Liver (tissue), 9 donors: ENCODE data around the gene TFDP2. TPM values are rescaled to one million over a fixed set of nuclear protein-coding genes. Genes with fewer than 3 reads are reported as not detected.

Experiments
- DNase-seq: peaks from one replicate; pipeline ENCODE4 v3.0.0-alpha.2; 2017; ENCODE audit warnings: low spot score
- H3K27ac ChIP-seq, 2 donors: one replicate each; pipeline ENCODE4 v1.7.0; 2013; ENCODE audit warnings: inconsistent platforms in 2 of 2, low read length in 2 of 2, control low read depth in 1 of 2, low read depth in 1 of 2, mild to moderate bottlenecking in 1 of 2
- H3K27me3 ChIP-seq, 4 donors: one replicate each; pipeline versions ENCODE4 v1.6.1 to v1.7.0; 2013; ENCODE audit warnings: low read length in 3 of 4, inconsistent platforms in 1 of 4, mild to moderate bottlenecking in 1 of 4, moderate library complexity in 1 of 4; ENCODE audit not compliant: control insufficient read depth in 4 of 4, insufficient read depth in 4 of 4
- H3K36me3 ChIP-seq, 4 donors: one replicate each; pipeline versions ENCODE4 v1.6.1 to v1.7.0; 2013; ENCODE audit warnings: low read length in 3 of 4, mild to moderate bottlenecking in 3 of 4, low read depth in 1 of 4, moderate library complexity in 1 of 4; ENCODE audit not compliant: control insufficient read depth in 4 of 4, insufficient read depth in 3 of 4
- H3K4me1 ChIP-seq, 4 donors: one replicate each; pipeline versions ENCODE4 v1.6.1 to v1.7.0; 2013; ENCODE audit warnings: low read length in 3 of 4, mild to moderate bottlenecking in 3 of 4, moderate library complexity in 1 of 4; ENCODE audit not compliant: control insufficient read depth in 4 of 4, insufficient read depth in 4 of 4
- H3K4me3 ChIP-seq, 3 donors: one replicate each; pipeline versions ENCODE4 v1.6.1 to v1.7.0; 2013; ENCODE audit warnings: low read length in 3 of 3, control low read depth in 1 of 3, low read depth in 1 of 3, mild to moderate bottlenecking in 1 of 3
- H3K9ac ChIP-seq, 2 donors: one replicate each; pipeline ENCODE4 v1.7.0; 2013; ENCODE audit warnings: low read length in 2 of 2, mild to moderate bottlenecking in 2 of 2, moderate library complexity in 2 of 2, control low read depth in 1 of 2, low read depth in 1 of 2
- H3K9me3 ChIP-seq, 4 donors: one replicate each; pipeline versions ENCODE4 v1.6.1 to v1.7.0; 2013; ENCODE audit warnings: low read length in 3 of 4; ENCODE audit not compliant: control insufficient read depth in 4 of 4
- EGR1 ChIP-seq, 2 donors: IDR thresholded peaks; 2 replicates each; pipeline ENCODE4 v1.6.1; 2016 to 2018; ENCODE audit warnings: antibody characterized with exemption in 2 of 2, low read depth in 2 of 2
- FOXA1 ChIP-seq: IDR thresholded peaks from 2 replicates; pipeline ENCODE4 v1.6.1; 2016; ENCODE audit warnings: antibody characterized with exemption
- FOXA2 ChIP-seq: IDR thresholded peaks from 2 replicates; pipeline ENCODE4 v1.6.1; 2016; ENCODE audit warnings: antibody characterized with exemption
- GABPA ChIP-seq, 2 donors: IDR thresholded peaks in 1 of 2; conservative IDR thresholded peaks in 1 of 2; 2 replicates each; pipeline ENCODE4 v1.6.1; 2016; ENCODE audit warnings: antibody characterized with exemption in 2 of 2, mild to moderate bottlenecking in 1 of 2, moderate library complexity in 1 of 2
- HNF4A ChIP-seq, 2 donors: conservative IDR thresholded peaks; 2 replicates each; pipeline ENCODE4 v1.6.1; 2016; ENCODE audit warnings: antibody characterized with exemption in 2 of 2, mild to moderate bottlenecking in 2 of 2
- HNF4G ChIP-seq: IDR thresholded peaks from 2 replicates; pipeline ENCODE4 v1.6.1; 2016; ENCODE audit warnings: antibody characterized with exemption
- JUND ChIP-seq, 2 donors: IDR thresholded peaks; 2 replicates each; pipeline ENCODE4 v1.6.1; 2016; ENCODE audit warnings: antibody characterized with exemption in 2 of 2
- RAD21 ChIP-seq, 2 donors: IDR thresholded peaks; 2 replicates each; pipeline ENCODE4 v1.6.1; 2016; ENCODE audit warnings: antibody characterized with exemption in 2 of 2, mild to moderate bottlenecking in 2 of 2
- RXRA ChIP-seq, 2 donors: IDR thresholded peaks; 2 replicates each; pipeline ENCODE4 v1.6.1; 2017 to 2018; ENCODE audit warnings: antibody characterized with exemption in 2 of 2, mild to moderate bottlenecking in 1 of 2
- SP1 ChIP-seq: IDR thresholded peaks from 2 replicates; pipeline ENCODE4 v1.6.1; 2018; ENCODE audit warnings: antibody characterized with exemption, mild to moderate bottlenecking
- YY1 ChIP-seq: IDR thresholded peaks from 2 replicates; pipeline ENCODE4 v1.6.1; 2016; ENCODE audit warnings: antibody characterized with exemption, mild to moderate bottlenecking
- WGBS: extraction: QIAGEN DNeasy Blood & Tissue Kit; methylation state at CpG from one replicate; pipeline ENCODE4 v1.1.7; 2013; 5-methylcytosine and 5-hydroxymethylcytosine counted together
- polyA plus RNA-seq, 2 donors: library from polyadenylated mRNA; stranded (reverse) in 1 of 2; unstranded in 1 of 2; fragments of 200-250 nt in 1 of 2; fragments of >200 nt in 1 of 2; fragmentation: Nextera tagmentation in 1 of 2; extraction: Ambion mirVana in 1 of 2; gene quantifications; one replicate each; pipeline versions ENCODE4 v1.2.1 to v1.2.3, GENCODE V29; 2013 to 2015
- total RNA-seq, 2 donors: library from RNA; depleted of rRNA; stranded (reverse); fragments of >200 nt; gene quantifications; one replicate each; pipeline ENCODE4 v1.2.3, GENCODE V29; 2014
- TF ChIP-seq, protein P1 (sequence below): IDR thresholded peaks from 2 replicates; pipeline ENCODE4 v1.6.1; 2016; ENCODE audit warnings: antibody characterized with exemption
- TF ChIP-seq, protein P2 (sequence below): fragments of 150-350 bp; IDR thresholded peaks from 2 replicates; pipeline ENCODE4 v1.5.1; 2017; ENCODE audit warnings: improper control_type of control experiment, low read depth, low read length; ENCODE audit not compliant: missing input control
- TF ChIP-seq, protein P3 (sequence below): IDR thresholded peaks from 2 replicates; pipeline ENCODE4 v1.6.1; 2016; ENCODE audit warnings: antibody characterized with exemption, mild to moderate bottlenecking
- donor health status: healthy.
- donor health status: healthy.
- donor health status: healthy.
- donor health status: healthy.
- donor health status: healthy.

Gene TFDP2
- total and polyA plus RNA-seq, 4 donors = 8.0 to 52.0 (median 29.7) TPM

DNA sequence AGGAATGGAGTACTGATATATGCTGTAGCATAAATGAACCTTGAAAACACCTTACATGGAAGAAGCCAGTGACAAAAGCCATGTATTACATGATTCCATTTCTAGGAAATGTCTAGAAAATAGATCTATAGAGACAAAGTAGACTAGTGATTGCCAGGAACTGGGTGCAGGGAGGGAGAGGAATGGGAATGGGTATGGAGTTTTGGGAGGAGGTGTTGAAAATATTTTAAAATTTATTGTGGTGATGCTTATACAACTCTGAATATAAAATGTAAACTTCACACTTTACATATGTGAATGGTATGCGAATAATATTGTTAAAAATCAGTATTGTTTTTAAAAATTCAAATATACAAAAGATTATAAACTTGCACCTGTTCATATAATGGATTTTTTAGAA lies 250.4 kb downstream of the TFDP2 start:
- no peaks in the 10 kb centered on the region for H3K36me3 ChIP-seq
- DNase-seq = no peak
- TF ChIP-seq SP1 (no peak), HNF4G (no peak), YY1 (no peak), GABPA (IDR thresholded peaks at IDR 0.05 in 1 of 2, conservative IDR thresholded peaks at IDR 0.05 in 1 of 2) (no peak), RXRA (IDR thresholded peaks at IDR 0.05) (no peak), FOXA2 (no peak), EGR1 (IDR thresholded peaks at IDR 0.05; ENCODE audit: low read depth in 2 of 2) (no peak), RAD21 (IDR thresholded peaks at IDR 0.05) (no peak), HNF4A (conservative IDR thresholded peaks at IDR 0.05) (no peak)
- TF ChIP-seq, protein P1, sequence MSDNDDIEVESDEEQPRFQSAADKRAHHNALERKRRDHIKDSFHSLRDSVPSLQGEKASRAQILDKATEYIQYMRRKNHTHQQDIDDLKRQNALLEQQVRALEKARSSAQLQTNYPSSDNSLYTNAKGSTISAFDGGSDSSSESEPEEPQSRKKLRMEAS = no peak
- H3K4me1 ChIP-seq = no peaks in the 10 kb centered on the region
- whole genome bisulfite sequencing = 98% methylated on average over 1 of the region's 1 CpG
- peaks cover 0 to 7% (median 2%) of the 10 kb centered on the region in 4 donors for H3K9me3 ChIP-seq
- H3K4me3 ChIP-seq = no peak overlapping the region
- no peaks in the 10 kb centered on the region for H3K27me3 ChIP-seq
- no peak overlapping the region for H3K27ac ChIP-seq
- H3K9ac ChIP-seq = no peak overlapping the region

DNA sequence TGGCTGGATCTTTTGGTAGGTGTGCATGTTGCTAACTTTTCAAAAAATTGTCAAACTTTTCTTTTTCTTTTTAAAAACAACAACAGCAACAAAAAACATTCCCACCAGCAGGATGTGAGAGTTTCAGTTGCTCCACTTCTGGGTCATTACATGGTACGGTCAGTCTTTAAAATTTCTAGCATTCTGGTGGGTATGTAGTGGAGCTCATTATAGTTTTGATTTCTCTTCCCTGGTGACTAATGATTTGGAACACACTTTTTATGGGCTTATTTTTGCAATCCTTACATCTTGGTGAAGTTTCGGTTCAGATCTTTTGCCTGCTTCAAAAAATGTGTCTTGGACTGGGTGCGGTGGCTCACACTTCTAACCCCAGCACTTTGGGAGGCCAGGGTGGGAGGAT lies 253.6 kb downstream of the TFDP2 start:
- no peaks in the 10 kb centered on the region for H3K4me1 ChIP-seq
- no peaks in the 10 kb centered on the region for H3K27me3 ChIP-seq
- peaks cover 0 to 7% (median 2%) of the 10 kb centered on the region in 4 donors for H3K9me3 ChIP-seq
- no peak for DNase-seq
- TF ChIP-seq, protein P2, sequence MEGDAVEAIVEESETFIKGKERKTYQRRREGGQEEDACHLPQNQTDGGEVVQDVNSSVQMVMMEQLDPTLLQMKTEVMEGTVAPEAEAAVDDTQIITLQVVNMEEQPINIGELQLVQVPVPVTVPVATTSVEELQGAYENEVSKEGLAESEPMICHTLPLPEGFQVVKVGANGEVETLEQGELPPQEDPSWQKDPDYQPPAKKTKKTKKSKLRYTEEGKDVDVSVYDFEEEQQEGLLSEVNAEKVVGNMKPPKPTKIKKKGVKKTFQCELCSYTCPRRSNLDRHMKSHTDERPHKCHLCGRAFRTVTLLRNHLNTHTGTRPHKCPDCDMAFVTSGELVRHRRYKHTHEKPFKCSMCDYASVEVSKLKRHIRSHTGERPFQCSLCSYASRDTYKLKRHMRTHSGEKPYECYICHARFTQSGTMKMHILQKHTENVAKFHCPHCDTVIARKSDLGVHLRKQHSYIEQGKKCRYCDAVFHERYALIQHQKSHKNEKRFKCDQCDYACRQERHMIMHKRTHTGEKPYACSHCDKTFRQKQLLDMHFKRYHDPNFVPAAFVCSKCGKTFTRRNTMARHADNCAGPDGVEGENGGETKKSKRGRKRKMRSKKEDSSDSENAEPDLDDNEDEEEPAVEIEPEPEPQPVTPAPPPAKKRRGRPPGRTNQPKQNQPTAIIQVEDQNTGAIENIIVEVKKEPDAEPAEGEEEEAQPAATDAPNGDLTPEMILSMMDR = no peak
- TF ChIP-seq GABPA (IDR thresholded peaks at IDR 0.05 in 1 of 2, conservative IDR thresholded peaks at IDR 0.05 in 1 of 2) = no peak
- H3K4me3 ChIP-seq = no peak overlapping the region
- H3K9ac ChIP-seq = no peak overlapping the region
- no peaks in the 10 kb centered on the region for H3K36me3 ChIP-seq
- H3K27ac ChIP-seq = no peak overlapping the region
- WGBS = 99% methylated on average over 3 of the region's 3 CpGs

DNA sequence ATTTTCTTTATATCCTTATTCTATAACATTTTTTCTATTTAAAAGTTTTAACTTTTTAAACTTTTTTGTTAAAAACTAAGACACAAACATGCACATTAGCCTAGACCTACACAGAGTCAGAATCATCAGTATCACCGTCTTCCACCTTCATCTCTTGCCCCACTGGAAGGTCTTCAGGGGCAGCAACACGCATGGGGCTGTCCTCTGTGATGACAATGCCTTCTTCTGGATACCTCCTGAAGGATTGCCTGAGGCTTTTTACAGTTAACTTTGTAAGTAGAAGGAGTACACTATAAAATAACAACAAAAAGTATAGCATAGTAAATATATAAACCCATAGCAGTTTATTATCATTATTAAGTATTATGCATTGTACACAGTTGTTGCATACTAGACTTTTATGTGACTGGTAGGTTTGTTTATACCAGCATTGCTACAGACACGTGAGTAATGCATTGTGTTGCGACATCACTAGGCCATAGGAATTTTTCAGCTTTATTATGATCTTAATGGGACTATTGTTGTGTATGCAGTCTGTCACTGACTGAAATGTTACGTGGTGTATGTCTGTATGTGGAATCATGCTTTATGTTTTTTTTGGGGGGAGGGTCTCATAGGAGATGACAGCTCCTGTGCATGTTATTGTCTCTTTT lies 254.7 kb downstream of the TFDP2 start:
- DNase-seq = no peak
- Histone ChIP-seq H3K27me3 (no peaks in the 10 kb centered on the region), H3K9me3 (no peaks in the 10 kb centered on the region), H3K9ac (no peak overlapping the region), H3K4me1 (no peaks in the 10 kb centered on the region), H3K4me3 (no peak overlapping the region), H3K27ac (no peak overlapping the region), H3K36me3 (no peaks in the 10 kb centered on the region)
- TF ChIP-seq FOXA2 = no peak
- no peak for TF ChIP-seq RAD21 (IDR thresholded peaks at IDR 0.05)
- TF ChIP-seq JUND (IDR thresholded peaks at IDR 0.05) = no peak
- TF ChIP-seq, protein P3, sequence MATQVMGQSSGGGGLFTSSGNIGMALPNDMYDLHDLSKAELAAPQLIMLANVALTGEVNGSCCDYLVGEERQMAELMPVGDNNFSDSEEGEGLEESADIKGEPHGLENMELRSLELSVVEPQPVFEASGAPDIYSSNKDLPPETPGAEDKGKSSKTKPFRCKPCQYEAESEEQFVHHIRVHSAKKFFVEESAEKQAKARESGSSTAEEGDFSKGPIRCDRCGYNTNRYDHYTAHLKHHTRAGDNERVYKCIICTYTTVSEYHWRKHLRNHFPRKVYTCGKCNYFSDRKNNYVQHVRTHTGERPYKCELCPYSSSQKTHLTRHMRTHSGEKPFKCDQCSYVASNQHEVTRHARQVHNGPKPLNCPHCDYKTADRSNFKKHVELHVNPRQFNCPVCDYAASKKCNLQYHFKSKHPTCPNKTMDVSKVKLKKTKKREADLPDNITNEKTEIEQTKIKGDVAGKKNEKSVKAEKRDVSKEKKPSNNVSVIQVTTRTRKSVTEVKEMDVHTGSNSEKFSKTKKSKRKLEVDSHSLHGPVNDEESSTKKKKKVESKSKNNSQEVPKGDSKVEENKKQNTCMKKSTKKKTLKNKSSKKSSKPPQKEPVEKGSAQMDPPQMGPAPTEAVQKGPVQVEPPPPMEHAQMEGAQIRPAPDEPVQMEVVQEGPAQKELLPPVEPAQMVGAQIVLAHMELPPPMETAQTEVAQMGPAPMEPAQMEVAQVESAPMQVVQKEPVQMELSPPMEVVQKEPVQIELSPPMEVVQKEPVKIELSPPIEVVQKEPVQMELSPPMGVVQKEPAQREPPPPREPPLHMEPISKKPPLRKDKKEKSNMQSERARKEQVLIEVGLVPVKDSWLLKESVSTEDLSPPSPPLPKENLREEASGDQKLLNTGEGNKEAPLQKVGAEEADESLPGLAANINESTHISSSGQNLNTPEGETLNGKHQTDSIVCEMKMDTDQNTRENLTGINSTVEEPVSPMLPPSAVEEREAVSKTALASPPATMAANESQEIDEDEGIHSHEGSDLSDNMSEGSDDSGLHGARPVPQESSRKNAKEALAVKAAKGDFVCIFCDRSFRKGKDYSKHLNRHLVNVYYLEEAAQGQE = no peak
- no peak for TF ChIP-seq HNF4A (conservative IDR thresholded peaks at IDR 0.05)
- TF ChIP-seq RXRA (IDR thresholded peaks at IDR 0.05) = no peak
- no peak for TF ChIP-seq GABPA (IDR thresholded peaks at IDR 0.05 in 1 of 2, conservative IDR thresholded peaks at IDR 0.05 in 1 of 2)
- TF ChIP-seq FOXA1 = no peak
- TF ChIP-seq HNF4G = no peak
- no peak for TF ChIP-seq YY1
- TF ChIP-seq, protein P1 = no peak
- TF ChIP-seq SP1 = no peak
- 74% methylated on average over 5 of the region's 5 CpGs for WGBS
